Measurements from ENCODE around the gene PFAS.
A peak's percentile ranks its signal among the peaks of the same experiment; 100 is the strongest.

The PFAS gene

GRCh38 chr17:8266648-8267479, 17.8 kb downstream of the PFAS start:
- no peak for DNase-seq (ENCODE audit: low read depth)

GRCh38 chr17:8267480-8268147, 18.5 kb downstream of the PFAS start:
- DNase-seq (ENCODE audit: low read depth): no peak

- no peak for DNase-seq (ENCODE audit: low read depth)
Measured at GRCh38 chr17:8268550-8269298, 19.6 kb downstream of the PFAS start.

GRCh38 chr17:8272421-8272820, 23.3 kb downstream of the PFAS start:
- no peak for DNase-seq (ENCODE audit: low read depth)

DNA sequence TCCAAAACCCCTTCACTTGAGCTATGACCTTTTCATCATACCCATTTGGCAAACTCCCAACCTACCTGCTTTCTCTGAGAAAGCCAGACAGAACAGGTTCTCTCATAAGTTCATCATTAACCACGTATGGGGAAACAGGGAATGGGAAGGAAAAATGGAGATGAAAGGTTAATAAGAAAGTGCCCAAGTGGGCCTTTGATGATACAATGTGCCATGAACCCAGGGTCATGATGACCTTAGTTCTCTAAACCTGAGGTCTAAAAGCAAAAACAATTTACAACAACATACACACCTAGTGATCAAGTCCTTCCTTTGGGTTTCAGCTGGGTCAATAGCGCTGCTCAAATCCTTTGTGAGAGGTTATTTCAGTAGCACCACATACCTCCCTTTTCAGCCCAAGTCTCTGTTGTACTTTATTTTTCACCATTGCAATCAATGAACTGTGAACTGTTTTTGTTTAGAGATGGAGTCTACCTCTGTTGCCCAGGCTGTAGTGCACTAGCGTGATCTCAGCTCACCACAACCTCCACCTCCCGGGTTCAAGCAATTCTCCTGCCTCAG, 24.9 kb downstream of the PFAS start:
- no peak for DNase-seq (ENCODE audit: low read depth)

GRCh38 chr17:8274816-8275215, 25.7 kb downstream of the PFAS start:
- DNase-seq (ENCODE audit: low read depth): no peak

GRCh38 chr17:8275421-8276290, 26.6 kb downstream of the PFAS start:
- no peak for DNase-seq (ENCODE audit: low read depth)

GRCh38 chr17:8277317-8277716, 28.2 kb downstream of the PFAS start:
- DNase-seq (ENCODE audit: low read depth): no peak

GRCh38 chr17:8282345-8282744, 33.3 kb downstream of the PFAS start:
- DNase-seq (ENCODE audit: low read depth): no peak

GRCh38 chr17:8283356-8283755, 34.3 kb downstream of the PFAS start:
- DNase-seq (ENCODE audit: low read depth): no peak

DNA sequence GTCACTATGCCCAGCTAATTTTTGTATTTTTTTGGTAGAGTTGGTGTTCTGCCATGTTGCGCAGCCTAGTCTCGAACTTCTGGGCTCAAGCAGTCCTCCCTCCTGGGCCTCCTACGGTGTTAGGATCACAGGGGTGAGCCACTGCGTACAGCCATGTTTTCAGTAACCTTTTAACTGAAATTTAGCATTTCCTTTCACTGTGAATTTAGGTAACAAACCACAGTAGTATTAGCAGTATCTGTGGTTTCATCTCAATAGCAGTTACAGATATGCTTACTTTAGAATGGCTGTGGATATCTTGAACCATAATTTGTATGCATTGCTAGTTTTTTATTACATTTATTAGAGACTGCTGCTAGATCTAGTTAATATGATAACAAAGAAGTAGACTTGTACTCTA, 35.0 kb downstream of the PFAS start:
- DNase-seq (ENCODE audit: low read depth): no peak

GRCh38 chr17:8285270-8286181, 36.4 kb downstream of the PFAS start:
- DNase-seq (ENCODE audit: low read depth): no peak

DNA sequence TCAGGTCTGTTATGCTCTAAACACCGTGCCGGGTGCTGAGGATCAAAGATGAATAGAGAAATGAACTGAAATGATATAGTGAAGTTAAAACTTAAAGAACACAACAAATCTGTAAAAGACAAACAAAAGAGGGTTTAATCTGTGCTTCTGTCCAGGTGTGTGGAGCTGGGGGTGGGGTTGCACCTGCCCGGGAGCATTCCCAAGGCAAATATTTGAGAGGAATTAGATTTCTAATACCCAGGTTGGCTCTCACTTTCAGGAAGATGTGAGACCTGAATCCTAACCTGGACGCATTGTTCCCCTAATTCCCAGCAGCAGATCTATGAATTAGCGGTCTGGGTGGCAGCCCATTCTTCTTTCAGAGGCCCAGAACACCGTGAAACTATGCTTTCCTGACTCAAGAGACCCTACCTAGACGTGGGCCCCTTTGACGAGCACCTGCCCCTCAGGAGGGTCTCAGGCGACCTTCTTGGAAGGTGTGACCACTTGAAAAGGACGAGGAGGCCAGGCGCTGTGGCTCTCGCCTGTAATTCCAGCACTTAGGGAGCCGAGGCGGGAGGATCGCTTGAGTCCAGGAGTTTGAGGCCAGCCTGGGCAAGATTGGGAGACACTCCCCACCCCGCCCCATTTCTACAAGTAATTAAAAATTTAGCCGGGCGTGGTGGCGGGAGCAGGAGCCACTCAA, 38.7 kb downstream of the PFAS start:
- DNase-seq (ENCODE audit: low read depth): no peak

DNA sequence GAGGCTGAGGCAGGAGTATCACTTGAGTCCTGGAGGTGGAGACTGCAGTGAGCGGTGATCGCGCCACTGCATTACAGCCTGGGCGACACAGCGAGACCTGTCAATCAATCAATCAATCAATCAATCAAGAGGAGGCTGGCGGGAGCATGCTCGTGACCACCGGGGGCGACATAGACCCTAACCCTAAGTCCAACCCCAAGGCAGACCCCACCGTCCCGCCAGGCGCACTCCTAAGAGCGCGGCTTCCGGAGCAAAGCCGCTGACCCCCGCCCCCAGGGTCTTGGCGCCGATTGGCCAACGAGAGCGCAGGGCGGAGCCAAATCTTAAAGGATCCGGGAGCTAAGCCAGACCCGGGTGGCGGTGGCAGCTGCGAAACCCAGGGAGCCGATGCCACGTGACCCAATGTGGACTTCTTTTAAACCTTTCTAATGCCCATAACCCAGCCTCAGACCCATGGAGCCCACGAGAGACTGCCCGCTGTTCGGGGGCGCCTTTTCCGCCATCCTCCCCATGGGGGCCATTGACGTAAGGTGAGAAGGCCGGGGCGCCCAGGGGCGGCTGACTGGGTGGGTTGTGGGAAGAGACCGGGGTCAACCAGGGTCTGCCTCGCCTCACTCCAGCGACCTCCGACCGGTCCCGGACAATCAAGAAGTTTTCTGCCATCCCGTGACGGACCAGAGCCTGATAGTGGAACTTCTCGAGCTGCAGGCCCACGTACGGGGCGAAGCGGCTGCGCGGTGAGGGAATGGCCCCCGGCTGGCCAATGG, 39.4 kb downstream of the PFAS start, which contains the start of gene RANGRF:
RANGRF (plus strand) TSS at position 335 of the 767 bp plus-strand sequence; CDS start at position 454, 119 bp downstream.
- DNase-seq (ENCODE audit: low read depth): peak; percentile 63

GRCh38 chr17:8289103-8289397, 40.0 kb downstream of the PFAS start:
- DNase-seq (ENCODE audit: low read depth): no peak

- no peak for DNase-seq (ENCODE audit: low read depth)
Measured at GRCh38 chr17:8290043-8290442, 41.0 kb downstream of the PFAS start.

GRCh38 chr17:8292639-8293395, 43.7 kb downstream of the PFAS start:
- no peak for DNase-seq (ENCODE audit: low read depth)

DNA sequence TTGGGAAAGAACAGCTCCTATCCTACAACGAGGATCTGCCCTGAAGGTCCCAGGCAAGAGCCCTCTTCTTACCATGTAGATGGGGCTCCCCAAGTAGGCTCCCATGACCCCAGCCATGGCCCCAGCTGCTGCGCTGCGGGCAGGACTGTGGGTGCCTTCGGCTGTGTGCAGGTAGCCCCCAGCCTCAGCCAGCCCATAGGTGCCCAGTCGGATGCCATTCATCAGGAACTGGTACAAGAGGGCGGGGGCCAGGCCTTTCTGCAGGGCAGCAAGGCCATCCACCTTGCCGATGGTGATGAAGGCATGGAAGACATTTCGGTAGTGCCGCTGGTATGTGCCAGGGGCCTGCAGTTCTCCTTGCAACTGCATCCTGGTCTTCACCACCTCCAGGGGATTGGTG, 45.3 kb downstream of the PFAS start:
- DNase-seq (ENCODE audit: low read depth): no peak

Data from stimulated activated CD8-positive, alpha-beta memory T cell treated with anti-CD3 and anti-CD28 coated beads, Interleukin-15, amount 100 ng/mL, for 1 hour (primary cell).